ENCODE data around the gene RYK.

GRCh38 chr3:134149286-134149685 is 101.4 kb downstream of the RYK start:
- TF ChIP-seq CTCF (IDR thresholded peaks at IDR 0.05; ENCODE audit: low read depth, low read length, poor library complexity, severe bottlenecking), result no peak
- no peak for TF ChIP-seq EZH2phosphoT487 (IDR thresholded peaks at IDR 0.05; ENCODE audit: borderline replicate concordance, low read length)
